GM21723 (cell line): ENCODE data around the gene ALLC.
"Not testable (repeated sequence)": the region's sequence is repeated elsewhere in the genome, so short reads cannot be mapped to it uniquely, and the experiment has no call there.

Experiments used
- ATAC-seq: cut with Tn5 transposase; IDR thresholded peaks from one replicate; pipeline ENCODE4 v1.9.1; 2021; ENCODE audit warnings: mild to moderate bottlenecking, moderate library complexity; ENCODE audit not compliant: unreplicated experiment

The ALLC gene

DNA sequence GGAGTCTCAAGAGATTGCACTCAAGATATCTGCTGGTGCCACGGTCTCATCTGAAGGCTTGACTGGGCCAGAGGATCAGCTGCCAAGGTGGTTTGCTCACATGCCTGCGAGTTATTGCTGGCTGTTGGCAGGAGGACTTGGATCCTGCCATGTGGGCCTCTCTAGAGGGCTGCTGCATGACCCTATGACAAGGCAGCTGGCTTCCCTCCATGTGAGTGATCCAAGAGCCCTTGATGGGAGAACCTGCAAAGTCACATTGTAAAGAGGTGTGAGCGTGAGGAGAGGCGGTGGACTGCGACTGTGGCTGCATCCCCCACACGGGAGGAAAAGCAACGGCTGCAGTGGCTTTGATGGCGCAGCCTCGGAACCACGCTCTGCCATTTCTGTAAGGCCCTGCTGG, 4.0 kb upstream of the ALLC start:
- ATAC-seq, result no peak

- ATAC-seq, result no peak
These were observed 3.3 kb upstream of the ALLC start for GRCh38 chr2:3654531-3655225.

DNA sequence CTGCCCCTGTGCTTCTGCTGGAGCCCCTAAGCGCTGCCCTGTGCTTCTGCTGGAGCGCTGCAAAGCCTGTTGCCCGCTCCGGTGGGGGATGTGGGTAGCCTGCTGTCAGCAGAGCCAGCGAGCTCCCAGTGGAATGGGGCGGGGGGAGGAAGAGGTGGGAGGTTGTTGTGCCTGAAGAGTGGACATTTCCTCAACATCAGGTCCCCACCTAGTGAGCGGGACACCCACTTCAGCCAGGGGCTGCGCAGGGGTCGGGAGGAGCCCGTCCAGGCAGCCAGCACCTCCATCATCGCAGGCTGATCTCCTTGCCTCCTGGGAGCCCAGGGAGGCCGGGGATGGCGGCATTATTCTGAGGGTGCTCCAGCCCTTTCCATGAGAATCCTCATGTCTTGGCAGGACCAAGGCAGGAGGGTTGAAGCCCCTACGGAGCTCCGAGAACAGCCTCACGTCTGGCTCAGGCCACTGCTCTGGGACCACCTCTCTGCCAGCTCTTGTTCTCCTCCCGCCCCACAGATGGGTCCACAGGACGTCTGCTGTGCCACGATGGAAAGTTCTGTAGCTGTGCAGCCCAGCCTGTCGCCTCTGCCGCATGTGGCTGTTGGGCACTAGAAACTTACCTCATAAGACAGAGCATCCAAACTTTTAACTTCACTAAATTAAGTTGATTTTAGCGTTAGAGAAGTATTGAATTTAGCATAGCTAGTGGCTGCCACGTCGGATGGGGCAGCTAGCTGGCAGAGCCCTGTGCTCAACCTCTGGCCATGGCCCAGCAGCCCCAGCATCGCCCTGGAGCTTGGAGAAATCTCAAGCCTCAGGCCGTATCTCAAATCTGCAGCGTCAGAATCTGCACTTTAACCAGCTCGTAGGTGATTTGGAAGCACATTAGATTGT, 1.9 kb upstream of the ALLC start:
- no peak for ATAC-seq

DNA sequence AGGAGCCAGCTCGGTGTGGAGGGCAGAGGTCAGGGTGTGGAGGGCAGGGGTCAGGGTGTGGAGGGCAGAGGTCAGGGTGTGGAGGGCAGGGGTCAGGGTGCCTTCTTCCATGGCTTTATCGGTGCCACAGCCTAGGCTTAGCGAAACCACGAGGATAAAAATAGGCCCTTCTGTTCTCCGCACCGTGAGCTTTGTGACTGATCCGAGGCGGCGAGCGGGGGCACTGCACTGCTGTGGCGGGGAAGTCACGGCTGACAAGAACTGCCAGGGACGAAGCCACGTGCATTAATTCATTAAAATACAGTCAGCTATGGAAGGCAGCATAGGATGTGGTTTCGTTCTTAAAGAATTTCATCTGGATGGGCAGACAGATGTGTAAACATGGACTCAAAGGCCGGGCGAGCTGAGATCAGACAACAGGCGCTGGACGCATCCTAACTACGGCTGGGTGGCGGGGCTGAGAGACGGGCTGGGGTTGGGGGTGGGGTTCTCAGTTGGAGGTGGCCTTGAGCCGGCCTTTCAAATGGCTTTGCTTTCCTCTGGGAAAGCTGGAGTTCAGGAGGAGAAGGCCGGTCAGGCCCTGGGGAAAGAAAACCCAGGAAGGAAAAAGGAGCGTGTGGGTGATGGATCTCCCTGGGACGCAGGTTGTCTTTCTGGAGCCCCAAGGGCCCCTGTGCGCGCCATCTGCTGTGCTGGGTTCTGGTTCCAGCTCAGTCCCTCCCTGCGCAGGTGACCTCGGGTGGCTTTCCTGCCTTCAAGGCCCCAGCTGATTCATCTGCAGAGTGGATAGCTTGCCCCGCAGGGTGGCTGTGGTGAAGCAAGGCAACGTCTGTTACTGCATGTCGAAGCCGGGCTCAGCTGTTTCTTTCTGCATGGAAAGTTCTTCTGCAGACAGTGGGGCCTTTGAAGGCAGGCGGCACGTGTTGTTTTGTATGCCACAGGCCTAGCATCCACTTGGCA, 958 bp upstream of the ALLC start:
- ATAC-seq, result no peak

- ATAC-seq, result no peak
These were observed 1.7 kb downstream of the ALLC start for GRCh38 chr2:3659447-3660432.

DNA sequence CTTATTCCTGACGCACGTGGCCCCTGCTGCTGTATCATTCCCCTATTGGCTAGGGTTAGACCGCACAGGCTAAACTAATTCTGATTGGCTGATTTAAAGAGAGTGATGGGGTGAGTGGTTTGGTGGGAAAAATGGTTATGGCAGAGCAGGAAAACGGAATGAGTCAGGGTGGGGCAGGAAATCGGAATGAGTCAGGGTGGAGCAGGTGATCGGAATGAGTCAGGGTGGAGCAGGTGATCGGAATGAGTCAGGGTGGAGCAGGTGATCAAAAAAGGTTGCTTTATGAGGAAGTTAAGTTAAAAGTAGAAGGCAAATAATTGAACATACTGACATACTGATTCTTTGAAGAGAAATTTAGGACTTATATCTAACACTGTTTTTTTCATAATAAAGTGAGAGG, 2.6 kb downstream of the ALLC start:
- not testable (repeated sequence) for ATAC-seq

- no peak for ATAC-seq
These were observed 3.2 kb downstream of the ALLC start for GRCh38 chr2:3661149-3661660.

- ATAC-seq, result no peak
These were observed 4.2 kb downstream of the ALLC start for GRCh38 chr2:3662239-3662638.

DNA sequence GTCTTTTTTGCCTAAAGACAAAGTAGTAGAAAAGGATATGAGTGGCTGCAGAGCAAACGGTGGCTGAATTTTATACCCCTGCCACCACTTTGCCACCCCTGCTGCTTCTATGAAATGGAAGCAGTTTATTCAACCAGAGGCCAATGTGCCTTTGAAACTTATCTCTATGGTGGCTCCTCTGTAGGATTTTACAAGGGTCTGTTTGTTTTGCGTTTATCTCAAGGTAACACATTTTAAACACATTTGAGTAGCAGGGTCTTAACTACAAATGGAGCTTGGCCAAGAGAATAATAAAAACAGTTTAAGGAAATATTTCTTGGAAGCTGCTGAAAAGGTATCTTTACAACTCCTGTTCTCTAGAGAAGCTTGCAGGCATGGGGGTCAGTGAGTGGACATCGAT, 6.1 kb downstream of the ALLC start:
- no peak for ATAC-seq

GRCh38 chr2:3664925-3665324, 6.9 kb downstream of the ALLC start:
- ATAC-seq, result no peak

DNA sequence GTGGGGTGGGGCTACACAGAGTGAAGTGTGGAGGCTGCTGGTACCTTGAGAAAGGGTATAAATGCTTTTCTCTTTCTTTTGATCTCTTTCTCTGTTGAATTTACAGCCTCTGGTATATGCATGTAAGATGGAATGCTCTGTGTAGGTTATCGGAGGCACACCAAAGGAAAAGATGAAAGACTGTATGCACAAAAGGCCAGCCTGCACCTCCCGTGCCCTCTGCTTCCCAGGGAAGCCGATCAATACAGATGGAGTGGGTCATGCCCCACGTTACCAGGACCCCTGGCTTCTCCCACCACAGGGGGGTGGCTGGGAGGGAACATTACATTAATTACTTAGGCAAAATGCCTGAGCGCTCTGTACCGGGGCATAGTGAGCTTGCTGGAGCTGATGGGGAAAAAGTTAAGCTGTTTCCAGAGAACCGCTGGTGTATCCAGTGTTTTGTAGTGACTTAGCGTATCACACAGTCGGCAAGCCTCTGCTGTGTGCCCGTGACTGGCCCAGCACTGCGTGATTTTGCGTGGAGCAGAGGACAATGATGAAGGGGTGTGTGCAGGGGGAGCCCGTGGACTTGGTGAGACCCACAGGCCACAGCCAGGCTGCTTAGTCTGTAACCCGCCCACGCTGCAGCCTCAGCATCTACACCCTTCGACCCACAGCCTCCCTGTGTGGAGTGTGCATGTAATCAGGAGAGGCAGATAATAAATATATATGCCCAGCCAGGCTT, 8.0 kb downstream of the ALLC start:
- no peak for ATAC-seq

DNA sequence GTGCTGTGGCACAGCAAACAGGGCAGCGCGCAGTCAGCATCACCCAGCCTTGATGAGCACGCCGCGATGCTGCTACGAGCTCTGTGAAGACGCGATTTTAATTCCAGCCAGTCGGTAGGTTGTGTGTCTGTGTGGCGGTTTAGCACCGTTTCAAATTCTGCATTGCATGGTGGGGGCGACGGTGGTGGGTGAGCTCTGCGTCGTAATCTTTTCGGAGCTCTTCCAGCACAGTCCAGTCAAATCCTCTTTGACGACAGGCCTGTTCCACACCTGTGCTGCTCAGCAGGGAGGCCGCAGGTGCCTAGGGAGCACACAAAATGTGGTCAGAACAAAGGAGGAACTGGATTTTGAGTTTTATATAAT, 8.6 kb downstream of the ALLC start:
- no peak for ATAC-seq

GRCh38 chr2:3667151-3667631, 9.2 kb downstream of the ALLC start:
- no peak for ATAC-seq

- ATAC-seq, result no peak
These were observed 11.7 kb downstream of the ALLC start for GRCh38 chr2:3669656-3670055.

GRCh38 chr2:3670376-3670775, 12.4 kb downstream of the ALLC start:
- no peak for ATAC-seq

DNA sequence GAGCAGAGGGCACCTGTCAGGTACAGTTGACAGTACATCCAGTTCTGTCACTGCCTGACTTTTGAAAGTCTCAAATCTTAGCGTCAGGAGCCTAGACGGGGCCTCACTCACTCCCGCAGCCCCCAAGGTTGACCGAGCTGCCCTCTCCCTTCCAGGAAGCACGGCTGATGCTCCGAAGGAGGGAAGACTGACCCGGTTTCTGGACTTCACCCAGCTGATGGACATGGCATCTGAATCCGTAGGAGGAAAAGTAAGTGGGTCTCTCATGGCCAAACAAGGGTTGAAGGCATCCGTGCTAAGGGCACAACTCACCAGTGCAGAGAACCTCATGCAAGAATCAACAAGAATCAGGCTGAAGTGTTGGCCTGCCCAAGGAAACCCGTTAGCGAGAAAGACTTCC, 12.9 kb downstream of the ALLC start:
- no peak for ATAC-seq

DNA sequence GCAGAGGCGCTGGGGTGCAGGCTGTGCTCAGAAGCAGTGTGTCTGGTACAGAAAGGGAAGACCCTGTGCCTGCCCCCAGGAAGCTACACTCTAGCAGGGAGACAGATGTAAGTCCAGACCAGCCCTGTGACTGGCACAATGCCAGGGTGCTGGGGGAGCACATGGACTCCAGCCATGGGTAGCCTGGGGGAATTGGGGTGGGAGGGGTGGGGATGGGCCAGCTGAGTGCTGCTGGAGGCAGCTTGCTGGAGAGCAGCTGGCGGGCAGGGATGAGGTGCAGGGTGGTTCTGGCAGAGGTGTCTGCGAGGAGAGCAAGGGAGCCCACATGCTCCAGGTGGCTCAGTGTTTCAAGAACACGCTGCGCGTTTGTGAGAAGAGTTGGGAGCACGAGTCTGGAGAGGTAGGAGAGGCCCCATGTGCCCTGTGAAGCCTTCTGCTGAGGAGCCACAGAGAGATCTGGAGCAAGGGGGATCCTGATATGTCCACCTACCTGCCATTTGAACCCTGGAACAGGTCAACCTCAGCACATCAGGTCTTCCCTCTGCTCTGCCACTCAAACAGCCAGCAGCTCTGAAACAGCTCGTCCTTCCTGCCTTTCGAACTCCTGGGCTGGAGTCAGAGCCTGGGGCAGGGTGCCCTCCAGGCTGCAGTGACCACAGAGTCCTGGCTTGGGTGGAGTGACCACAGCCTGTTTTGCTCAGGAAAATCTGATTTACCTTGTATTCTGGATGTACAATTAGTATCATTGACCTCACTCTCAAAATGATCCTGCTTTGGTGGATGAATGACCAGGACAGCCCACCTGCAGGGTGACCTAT, 15.1 kb downstream of the ALLC start:
- no peak for ATAC-seq
